Caco-2 (cell line): ENCODE measurements around the gene CSH1. TPM values are rescaled to one million over a fixed set of nuclear protein-coding genes. Genes with fewer than 3 reads are reported as not detected.

Experiments
- BruUV-seq: library from RNA; stranded (reverse); fragments of 400-500 nt; replicated peaks from 2 replicates; lab custom pipeline; 2021; lab: Mats Ljungman, UMichigan
- CTCF ChIA-PET: fragments of 300-600 bp; sonication (Branson Sonifier 250); formaldehyde crosslinking; loops from one replicate; lab custom pipeline; 2022; ENCODE audit warnings: antibody characterized with exemption; lab: Charles Lee
- POLR2A ChIA-PET: fragments of 300-600 bp; sonication (Branson Sonifier 250); formaldehyde crosslinking; loops from one replicate; lab custom pipeline; 2022; ENCODE audit warnings: antibody characterized with exemption; lab: Charles Lee
- DNase-seq, 2 experiments: peaks; one replicate each; pipeline versions ENCODE4 v3.0.0 to v3.0.0-alpha.2; 2020 to 2022
- H3K27me3 ChIP-seq: replicated peaks from 2 replicates; pipeline ENCODE4 v1.6.0; 2011; ENCODE audit warnings: low read length; ENCODE audit not compliant: control insufficient read depth, insufficient read depth
- H3K36me3 ChIP-seq: 2 replicates; pipeline ENCODE4 v1.5.1; 2011; ENCODE audit warnings: low read length; ENCODE audit not compliant: control insufficient read depth, insufficient read depth
- H3K4me1 ChIP-seq: fragments of 250-450 bp; sonication (Bioruptor Pico); 2 replicates; pipeline ENCODE4 v1.5.1; 2020; ENCODE audit warnings: mild to moderate bottlenecking
- H3K4me3 ChIP-seq: 2 replicates; pipeline ENCODE4 v1.5.1; 2011; ENCODE audit warnings: low read depth, mild to moderate bottlenecking, control low read depth, low read length
- H3K9me3 ChIP-seq: fragments of 250-450 bp; sonication (Bioruptor Pico); 2 replicates; pipeline ENCODE4 v1.5.1; 2020; ENCODE audit warnings: mild to moderate bottlenecking, moderate library complexity
- H3K27ac Mint-ChIP-seq: one replicate; pipeline ENCODE4 v1.8.0; 2022; ENCODE audit warnings: mixed read lengths; ENCODE audit not compliant: unreplicated experiment
- H3K27me3 Mint-ChIP-seq: one replicate; pipeline ENCODE4 v1.8.0; 2022; ENCODE audit warnings: mixed read lengths; ENCODE audit not compliant: insufficient read depth, unreplicated experiment
- H3K36me3 Mint-ChIP-seq: one replicate; pipeline ENCODE4 v1.8.0; 2022; ENCODE audit warnings: mild to moderate bottlenecking, mixed read lengths; ENCODE audit not compliant: insufficient read depth, unreplicated experiment
- H3K4me1 Mint-ChIP-seq: one replicate; pipeline ENCODE4 v1.8.0; 2022; ENCODE audit warnings: low read depth, mixed read lengths; ENCODE audit not compliant: unreplicated experiment
- H3K4me3 Mint-ChIP-seq: one replicate; pipeline ENCODE4 v1.8.0; 2022; ENCODE audit warnings: mild to moderate bottlenecking, moderate library complexity, mixed read lengths; ENCODE audit not compliant: unreplicated experiment
- H3K9me3 Mint-ChIP-seq: one replicate; pipeline ENCODE4 v1.8.0; 2022; ENCODE audit warnings: mixed read lengths; ENCODE audit not compliant: unreplicated experiment
- CTCF ChIP-seq, 2 experiments: fragments of 200-600 bp in 1 of 2; IDR thresholded peaks; 1 replicate in 1 of 2; 2 replicates in 1 of 2; pipeline versions ENCODE4 v1.5.1 to v1.8.0; 2011 to 2022; ENCODE audit warnings: antibody characterized with exemption in 1 of 2, control low read depth in 1 of 2, inconsistent platforms in 1 of 2, low read depth in 1 of 2, low read length in 1 of 2, mild to moderate bottlenecking in 1 of 2, moderate library complexity in 1 of 2; ENCODE audit not compliant: insufficient read depth in 1 of 2, severe bottlenecking in 1 of 2, unreplicated experiment in 1 of 2
- intact Hi-C: fragments of 100-400 bp; cut with micrococcal nuclease; formaldehyde crosslinking; loops from one replicate; pipeline ENCODE4 v1.10.0; 2022; ENCODE audit not compliant: unreplicated experiment
- total RNA-seq: library from RNA; stranded (reverse); gene quantifications from 2 replicates; pipeline ENCODE4 v1.2.3, GENCODE V29; 2022

The CSH1 gene
- total RNA-seq, 1 experiment from 2014 or later, result not detected

- intact Hi-C loops, result no loop called here
- H3K36me3 ChIP-seq, result peaks cover 6% of the 10 kb centered on the region
- no peaks in the 10 kb centered on the region for H3K4me1 ChIP-seq
- no peaks in the 10 kb centered on the region for H3K27me3 ChIP-seq
- Mint-ChIP-seq H3K36me3 (peaks cover 69% of the 10 kb centered on the region), H3K27ac (no peak overlapping the region), H3K27me3 (no peaks in the 10 kb centered on the region), H3K4me3 (no peak overlapping the region), H3K4me1 (no peaks in the 10 kb centered on the region), H3K9me3 (no peaks in the 10 kb centered on the region)
- ChIA-PET CTCF (no interaction called here), POLR2A (no interaction called here)
- BruUV-seq, result no TSS peak
- no peaks in the 10 kb centered on the region for H3K9me3 ChIP-seq
- no peak for DNase-seq
- TF ChIP-seq CTCF (IDR thresholded peaks at IDR 0.05; ENCODE audit: insufficient read depth in 1 of 2, low read depth in 1 of 2, low read length in 1 of 2, severe bottlenecking in 1 of 2, unreplicated experiment in 1 of 2), result no peak
- no peak overlapping the region for H3K4me3 ChIP-seq
Measured at GRCh38 chr17:63855185-63855584, 41.2 kb downstream of the CSH1 start.

- Mint-ChIP-seq H3K27me3 (no peaks in the 10 kb centered on the region), H3K9me3 (no peaks in the 10 kb centered on the region), H3K27ac (no peak overlapping the region), H3K4me3 (no peak overlapping the region), H3K36me3 (peaks cover 69% of the 10 kb centered on the region), H3K4me1 (no peaks in the 10 kb centered on the region)
- Histone ChIP-seq H3K27me3 (no peaks in the 10 kb centered on the region), H3K4me3 (no peak overlapping the region), H3K36me3 (peaks cover 4% of the 10 kb centered on the region; the same call in 1 of the 2 replicates), H3K4me1 (no peaks in the 10 kb centered on the region), H3K9me3 (no peaks in the 10 kb centered on the region)
- no peak for TF ChIP-seq CTCF (IDR thresholded peaks at IDR 0.05; ENCODE audit: insufficient read depth in 1 of 2, low read depth in 1 of 2, low read length in 1 of 2, severe bottlenecking in 1 of 2, unreplicated experiment in 1 of 2)
- POLR2A ChIA-PET, result no interaction called here
- no TSS peak for BruUV-seq
- no peak for DNase-seq
- intact Hi-C loops, result no loop called here
- CTCF ChIA-PET, result no interaction called here
Measured at GRCh38 chr17:63854709-63855108, 41.7 kb downstream of the CSH1 start.

- no peak for DNase-seq
- no peak overlapping the region for H3K27ac Mint-ChIP-seq
- no peak overlapping the region for H3K4me3 ChIP-seq
- H3K27me3 Mint-ChIP-seq, result no peaks in the 10 kb centered on the region
- TF ChIP-seq CTCF (IDR thresholded peaks at IDR 0.05; ENCODE audit: insufficient read depth in 1 of 2, low read depth in 1 of 2, low read length in 1 of 2, severe bottlenecking in 1 of 2, unreplicated experiment in 1 of 2), result no peak
- H3K4me1 ChIP-seq, result peaks cover 4% of the 10 kb centered on the region; the same call in 1 of the 2 replicates
- H3K4me3 Mint-ChIP-seq, result no peak overlapping the region
- peaks cover 3% of the 10 kb centered on the region; the same call in 1 of the 2 replicates for H3K36me3 ChIP-seq
- CTCF ChIA-PET, result no interaction called here
- intact Hi-C loops, result no loop called here
- H3K27me3 ChIP-seq, result no peaks in the 10 kb centered on the region
- no TSS peak for BruUV-seq
- no peaks in the 10 kb centered on the region for H3K9me3 Mint-ChIP-seq
- no peaks in the 10 kb centered on the region for H3K9me3 ChIP-seq
- POLR2A ChIA-PET, result no interaction called here
- H3K36me3 Mint-ChIP-seq, result peaks cover 69% of the 10 kb centered on the region
- peaks cover under 1% of the 10 kb centered on the region for H3K4me1 Mint-ChIP-seq
Measured at GRCh38 chr17:63853260-63853659, 43.1 kb downstream of the CSH1 start.
